Effector memory CD4-positive, alpha-beta T cell (primary cell): Measurements from ENCODE around the gene SUN2.

Experiments used
- DNase-seq, 3 donors: peaks; one replicate each; pipeline ENCODE4 v3.0.0-alpha.2; 2020
- H3K27ac ChIP-seq: 2 replicates; pipeline ENCODE4 v1.7.0; 2013; ENCODE audit warnings: mild to moderate bottlenecking, low read length, moderate library complexity; ENCODE audit not compliant: insufficient read depth, poor library complexity, severe bottlenecking
- H3K27me3 ChIP-seq: replicated peaks from 2 replicates; pipeline ENCODE4 v1.7.0; 2013; ENCODE audit warnings: mild to moderate bottlenecking, low read length; ENCODE audit not compliant: insufficient read depth, control insufficient read depth, poor library complexity, severe bottlenecking
- H3K36me3 ChIP-seq: 2 replicates; pipeline ENCODE4 v1.7.0; 2013; ENCODE audit warnings: mild to moderate bottlenecking, low read length, moderate library complexity; ENCODE audit not compliant: control insufficient read depth, insufficient read depth
- H3K4me1 ChIP-seq: 2 replicates; pipeline ENCODE4 v1.7.0; 2013; ENCODE audit warnings: low read length, mild to moderate bottlenecking; ENCODE audit not compliant: control insufficient read depth, insufficient read depth, poor library complexity, severe bottlenecking
- H3K4me3 ChIP-seq: 2 replicates; pipeline ENCODE4 v1.7.0; 2013; ENCODE audit warnings: low read length, low read depth, mild to moderate bottlenecking; ENCODE audit not compliant: insufficient read depth, poor library complexity, severe bottlenecking
- H3K9me3 ChIP-seq: 2 replicates; pipeline ENCODE4 v1.7.0; 2013; ENCODE audit warnings: mild to moderate bottlenecking, low read length, moderate library complexity; ENCODE audit not compliant: control insufficient read depth

SUN2 gene

DNA sequence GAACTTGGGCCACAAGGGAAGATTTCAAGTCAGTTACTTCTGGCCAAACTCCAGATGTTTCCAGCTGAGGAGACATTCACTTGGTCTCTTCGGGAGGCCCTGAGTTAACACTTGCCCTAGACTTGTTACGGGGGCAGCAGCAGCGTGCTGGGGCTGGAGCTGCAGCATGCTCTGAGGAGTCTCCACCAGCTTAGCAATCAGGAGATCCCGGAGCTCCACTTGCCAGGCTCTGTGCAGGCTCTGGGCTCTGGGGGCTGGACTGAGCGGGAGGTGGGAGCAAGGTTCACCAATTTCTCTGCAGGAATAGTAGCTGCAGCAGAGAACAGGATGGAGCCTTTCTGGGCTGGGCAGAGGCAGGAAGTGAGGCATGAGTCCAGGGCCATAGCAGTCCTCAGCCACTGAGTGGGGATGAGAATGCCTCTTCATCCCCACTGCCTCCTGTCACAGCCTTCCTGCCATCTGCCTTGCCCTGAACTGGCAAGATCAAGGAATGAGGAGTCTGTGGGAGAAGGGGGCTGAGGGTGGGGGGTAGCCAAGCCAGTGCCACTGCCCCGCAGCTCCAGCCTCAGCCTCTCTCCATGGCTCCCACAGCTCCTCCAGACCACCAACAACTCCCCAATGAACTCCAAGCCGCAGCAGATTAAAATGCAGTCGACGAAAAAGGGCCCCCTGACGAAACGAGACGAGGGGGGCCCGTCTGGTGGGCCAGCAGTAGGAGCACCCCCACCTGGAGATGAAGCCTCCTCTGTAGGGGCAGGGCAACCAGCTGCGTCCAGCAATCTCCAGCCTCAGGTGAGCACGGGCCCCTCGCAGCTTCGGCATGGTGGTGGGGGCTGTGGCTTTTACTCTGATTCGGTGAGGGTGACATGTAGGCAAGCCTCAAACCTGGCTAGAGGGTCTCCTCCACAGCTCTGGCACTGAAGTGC is 26.7 kb downstream of the SUN2 start:
- Histone ChIP-seq H3K27me3 (no peaks in the 10 kb centered on the region), H3K36me3 (peaks cover 81% of the 10 kb centered on the region), H3K4me1 (no peaks in the 10 kb centered on the region), H3K4me3 (no peak overlapping the region), H3K27ac (no peak overlapping the region), H3K9me3 (no peaks in the 10 kb centered on the region)
- DNase-seq = no peak

DNA sequence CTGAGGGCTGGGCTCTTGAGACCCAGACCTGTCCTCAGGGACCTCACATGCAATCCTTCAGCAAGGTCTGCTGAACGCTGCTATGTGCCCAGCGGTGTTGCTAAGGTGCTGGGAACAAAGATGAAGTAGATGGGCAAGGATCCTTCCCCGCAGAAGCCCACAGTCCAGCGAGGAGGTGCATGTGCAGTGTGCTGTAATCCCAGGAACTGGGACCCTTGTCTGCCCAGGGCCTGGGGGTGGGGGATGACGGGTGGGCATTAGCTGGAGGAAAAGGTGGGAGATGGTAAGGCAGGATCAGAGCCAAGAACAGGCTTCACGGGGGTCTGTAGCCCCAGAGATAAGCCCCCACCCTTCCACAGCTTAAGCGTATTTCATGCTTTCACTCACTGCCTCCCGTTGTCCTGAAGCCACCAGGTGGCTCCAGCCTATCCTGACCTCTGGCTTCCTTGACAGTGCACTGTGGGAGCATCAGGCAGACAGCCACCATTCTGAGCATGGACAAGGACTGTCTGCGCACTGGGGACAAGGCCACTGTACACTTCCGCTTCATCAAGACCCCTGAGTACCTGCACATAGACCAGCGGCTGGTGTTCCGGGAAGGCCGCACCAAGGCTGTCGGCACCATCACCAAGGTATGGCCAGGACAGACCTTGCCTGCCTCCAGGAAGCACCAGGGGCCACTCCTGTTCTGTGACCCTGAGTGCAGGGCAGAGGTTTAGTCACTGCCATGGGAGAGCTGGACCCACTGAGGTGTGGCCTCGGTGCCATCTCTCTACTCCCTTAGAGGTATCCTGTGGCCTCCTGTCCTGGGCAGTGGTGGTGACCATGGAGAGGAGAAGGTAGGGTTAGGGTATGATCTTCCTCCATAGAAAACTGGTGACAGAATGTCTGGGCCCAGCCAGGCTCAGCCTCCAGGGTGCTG is 28.0 kb downstream of the SUN2 start:
- Histone ChIP-seq H3K4me1 (no peaks in the 10 kb centered on the region), H3K9me3 (no peaks in the 10 kb centered on the region), H3K4me3 (no peak overlapping the region), H3K36me3 (peaks cover 86% of the 10 kb centered on the region), H3K27ac (no peak overlapping the region), H3K27me3 (no peaks in the 10 kb centered on the region)
- DNase-seq = no peak

DNA sequence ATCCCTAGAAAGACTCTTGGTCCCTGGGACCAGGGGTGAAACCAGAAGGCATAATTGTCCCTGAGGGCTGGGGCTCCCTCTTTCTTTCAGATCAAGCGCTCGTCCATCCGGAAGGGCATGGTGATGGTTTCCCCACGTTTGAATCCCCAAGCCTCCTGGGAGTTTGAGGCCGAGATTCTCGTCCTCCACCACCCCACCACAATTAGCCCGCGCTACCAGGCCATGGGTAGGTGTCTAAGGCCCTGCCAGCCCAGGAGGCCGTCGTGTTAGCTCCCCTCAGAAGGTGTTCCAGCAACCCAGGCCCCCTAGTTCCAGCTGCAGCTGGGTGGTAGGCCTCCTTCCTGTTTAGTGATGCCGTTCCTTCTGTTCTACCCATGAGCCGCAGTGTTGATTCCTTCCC is 28.7 kb downstream of the SUN2 start:
- no peak for DNase-seq
- H3K9me3 ChIP-seq = no peaks in the 10 kb centered on the region
- H3K27ac ChIP-seq = no peak overlapping the region
- no peaks in the 10 kb centered on the region for H3K27me3 ChIP-seq
- H3K36me3 ChIP-seq = peaks cover 93% of the 10 kb centered on the region
- H3K4me3 ChIP-seq = no peak overlapping the region
- no peaks in the 10 kb centered on the region for H3K4me1 ChIP-seq

GRCh38 chr22:38725900-38726655 is 29.7 kb downstream of the SUN2 start:
- H3K4me3 ChIP-seq = no peak overlapping the region
- no peak overlapping the region for H3K27ac ChIP-seq
- H3K36me3 ChIP-seq = peaks cover 91% of the 10 kb centered on the region

GRCh38 chr22:38724926-38725571 is 30.7 kb downstream of the SUN2 start:
- no peaks in the 10 kb centered on the region for H3K27me3 ChIP-seq
- H3K36me3 ChIP-seq = peaks cover 82% of the 10 kb centered on the region
- H3K9me3 ChIP-seq = no peaks in the 10 kb centered on the region
- DNase-seq = no peak
- no peak overlapping the region for H3K4me3 ChIP-seq
- H3K27ac ChIP-seq = no peak overlapping the region
- no peaks in the 10 kb centered on the region for H3K4me1 ChIP-seq

More at GRCh38 chr22:38725900-38726655, 29.7 kb downstream of the SUN2 start:
- H3K4me1 ChIP-seq = no peaks in the 10 kb centered on the region
- no peak for DNase-seq
- H3K9me3 ChIP-seq = no peaks in the 10 kb centered on the region
- no peaks in the 10 kb centered on the region for H3K27me3 ChIP-seq

GRCh38 chr22:38724176-38724575 is 31.6 kb downstream of the SUN2 start:
- Histone ChIP-seq H3K27ac (no peak overlapping the region), H3K27me3 (no peaks in the 10 kb centered on the region), H3K4me1 (no peaks in the 10 kb centered on the region), H3K4me3 (no peak overlapping the region), H3K9me3 (no peaks in the 10 kb centered on the region), H3K36me3 (peaks cover 73% of the 10 kb centered on the region)
- DNase-seq = no peak

GRCh38 chr22:38721551-38721950 is 34.2 kb downstream of the SUN2 start:
- Histone ChIP-seq H3K27me3 (no peaks in the 10 kb centered on the region), H3K27ac (no peak overlapping the region), H3K9me3 (no peaks in the 10 kb centered on the region), H3K4me3 (no peak overlapping the region), H3K36me3 (peaks cover 67% of the 10 kb centered on the region), H3K4me1 (no peaks in the 10 kb centered on the region)
- DNase-seq = no peak

GRCh38 chr22:38720350-38720749 is 35.4 kb downstream of the SUN2 start:
- no peak for DNase-seq
- no peaks in the 10 kb centered on the region for H3K27me3 ChIP-seq
- peaks cover 67% of the 10 kb centered on the region for H3K36me3 ChIP-seq
- no peak overlapping the region for H3K27ac ChIP-seq
- no peak overlapping the region for H3K4me3 ChIP-seq
- H3K4me1 ChIP-seq = no peaks in the 10 kb centered on the region
- H3K9me3 ChIP-seq = no peaks in the 10 kb centered on the region

DNA sequence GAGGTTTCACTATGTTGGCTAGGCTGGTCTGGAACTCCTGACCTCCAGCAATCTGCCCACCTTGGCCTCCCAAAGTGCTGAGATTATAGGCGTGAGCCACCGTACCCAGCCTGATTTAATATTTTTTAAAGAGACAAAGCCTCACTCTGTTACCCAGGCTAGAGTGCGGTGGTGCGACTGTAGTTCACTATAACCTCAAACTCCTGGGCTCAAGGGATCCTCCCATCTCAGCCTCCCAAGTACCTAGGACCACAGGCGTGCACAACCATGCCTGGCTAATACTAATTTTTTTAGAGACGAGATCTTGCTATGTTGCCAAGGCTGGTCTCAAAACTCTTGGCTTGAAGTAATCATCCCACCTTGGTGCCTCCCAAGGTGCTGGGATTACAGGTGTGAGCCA is 36.6 kb downstream of the SUN2 start:
- H3K36me3 ChIP-seq = peaks cover 59% of the 10 kb centered on the region
- no peak for DNase-seq
- H3K9me3 ChIP-seq = no peaks in the 10 kb centered on the region
- no peak overlapping the region for H3K27ac ChIP-seq
- no peaks in the 10 kb centered on the region for H3K4me1 ChIP-seq
- no peak overlapping the region for H3K4me3 ChIP-seq
- no peaks in the 10 kb centered on the region for H3K27me3 ChIP-seq
